Calu3 (cell line): Measurements from ENCODE around the gene GRIK4. TPM values are rescaled to one million over a fixed set of nuclear protein-coding genes. Genes with fewer than 3 reads are reported as not detected.

Experiments used
- BruUV-seq: library from RNA; stranded (reverse); fragments of 400-500 nt; replicated peaks from 2 replicates; lab custom pipeline; 2021; lab: Mats Ljungman, UMichigan
- CTCF ChIA-PET: fragments of 300-600 bp; sonication (Branson Sonifier 250); formaldehyde crosslinking; loops from one replicate; lab custom pipeline; 2022; ENCODE audit warnings: antibody characterized with exemption; lab: Charles Lee
- DNase-seq: peaks from one replicate; pipeline ENCODE4 v3.0.0; 2022
- H3K27ac Mint-ChIP-seq: one replicate; pipeline ENCODE4 v1.8.0; 2022; ENCODE audit warnings: mixed read lengths; ENCODE audit not compliant: unreplicated experiment
- H3K27me3 Mint-ChIP-seq: one replicate; pipeline ENCODE4 v1.8.0; 2022; ENCODE audit warnings: mixed read lengths; ENCODE audit not compliant: unreplicated experiment
- H3K36me3 Mint-ChIP-seq: one replicate; pipeline ENCODE4 v1.8.0; 2022; ENCODE audit warnings: mild to moderate bottlenecking, moderate library complexity, mixed read lengths; ENCODE audit not compliant: insufficient read depth, unreplicated experiment
- H3K4me1 Mint-ChIP-seq: one replicate; pipeline ENCODE4 v1.8.0; 2022; ENCODE audit warnings: mild to moderate bottlenecking, low read depth, mixed read lengths; ENCODE audit not compliant: unreplicated experiment
- H3K4me3 Mint-ChIP-seq: one replicate; pipeline ENCODE4 v1.8.0; 2022; ENCODE audit warnings: mild to moderate bottlenecking, low read depth, moderate library complexity, mixed read lengths; ENCODE audit not compliant: unreplicated experiment
- H3K9me3 Mint-ChIP-seq: one replicate; pipeline ENCODE4 v1.8.0; 2022; ENCODE audit warnings: low read depth, mixed read lengths; ENCODE audit not compliant: unreplicated experiment
- intact Hi-C: fragments of 100-400 bp; cut with micrococcal nuclease; formaldehyde crosslinking; loops from one replicate; pipeline ENCODE4 v1.10.0; 2022; ENCODE audit not compliant: unreplicated experiment
- total RNA-seq: library from RNA; stranded (reverse); gene quantifications from 2 replicates; pipeline ENCODE4 v1.2.3, GENCODE V29; 2022
- TF ChIP-seq, protein P1 (sequence below): fragments of 200-600 bp; IDR thresholded peaks from one replicate; pipeline ENCODE4 v1.8.0; 2022; ENCODE audit warnings: antibody characterized with exemption; ENCODE audit not compliant: unreplicated experiment

The GRIK4 gene
- total RNA-seq, 1 experiment from 2014 or later = not detected

DNA sequence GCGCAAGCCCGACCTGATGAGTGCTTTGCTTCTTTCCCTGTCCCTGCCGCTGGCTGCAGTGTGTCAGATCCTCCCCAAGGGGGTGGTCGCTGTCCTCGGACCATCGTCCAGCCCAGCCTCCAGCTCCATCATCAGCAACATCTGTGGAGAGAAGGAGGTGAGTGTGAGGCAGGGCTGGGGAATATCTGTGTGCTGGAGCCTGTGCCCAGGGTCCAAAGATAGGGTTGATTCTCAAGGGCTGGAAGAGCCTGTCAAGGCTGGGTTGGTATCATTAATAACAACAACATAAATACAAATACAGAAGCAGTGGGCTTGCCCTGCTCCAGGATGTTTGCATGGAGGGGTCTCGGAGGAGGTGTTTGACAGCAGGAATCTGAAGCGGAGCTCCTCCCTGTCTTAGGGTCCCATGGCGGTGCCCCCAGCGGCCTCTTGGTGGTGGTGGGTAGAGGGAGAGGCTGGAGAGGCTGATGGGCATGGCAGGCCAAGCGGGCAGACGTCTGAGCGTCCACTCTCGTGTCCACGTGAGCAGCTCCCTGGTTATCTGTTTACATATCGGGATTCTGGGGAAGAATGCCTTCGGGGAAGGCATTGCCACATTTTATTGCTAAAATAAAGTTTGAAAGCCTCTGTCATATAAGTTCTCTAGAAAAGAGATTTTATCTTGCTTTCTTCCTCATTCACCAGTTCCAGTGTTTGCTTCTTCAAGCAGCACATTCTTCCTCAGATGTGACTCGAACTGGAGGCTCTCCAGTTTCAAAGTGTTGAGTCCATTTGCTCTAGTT is 304.0 kb downstream of the GRIK4 start:
- no peak for DNase-seq
- CTCF ChIA-PET = no interaction called here
- TF ChIP-seq, protein P1, sequence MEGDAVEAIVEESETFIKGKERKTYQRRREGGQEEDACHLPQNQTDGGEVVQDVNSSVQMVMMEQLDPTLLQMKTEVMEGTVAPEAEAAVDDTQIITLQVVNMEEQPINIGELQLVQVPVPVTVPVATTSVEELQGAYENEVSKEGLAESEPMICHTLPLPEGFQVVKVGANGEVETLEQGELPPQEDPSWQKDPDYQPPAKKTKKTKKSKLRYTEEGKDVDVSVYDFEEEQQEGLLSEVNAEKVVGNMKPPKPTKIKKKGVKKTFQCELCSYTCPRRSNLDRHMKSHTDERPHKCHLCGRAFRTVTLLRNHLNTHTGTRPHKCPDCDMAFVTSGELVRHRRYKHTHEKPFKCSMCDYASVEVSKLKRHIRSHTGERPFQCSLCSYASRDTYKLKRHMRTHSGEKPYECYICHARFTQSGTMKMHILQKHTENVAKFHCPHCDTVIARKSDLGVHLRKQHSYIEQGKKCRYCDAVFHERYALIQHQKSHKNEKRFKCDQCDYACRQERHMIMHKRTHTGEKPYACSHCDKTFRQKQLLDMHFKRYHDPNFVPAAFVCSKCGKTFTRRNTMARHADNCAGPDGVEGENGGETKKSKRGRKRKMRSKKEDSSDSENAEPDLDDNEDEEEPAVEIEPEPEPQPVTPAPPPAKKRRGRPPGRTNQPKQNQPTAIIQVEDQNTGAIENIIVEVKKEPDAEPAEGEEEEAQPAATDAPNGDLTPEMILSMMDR = no peak
- Mint-ChIP-seq H3K4me1 (no peaks in the 10 kb centered on the region), H3K4me3 (no peak overlapping the region), H3K27me3 (peaks cover 92% of the 10 kb centered on the region), H3K9me3 (no peaks in the 10 kb centered on the region), H3K27ac (no peak overlapping the region), H3K36me3 (no peaks in the 10 kb centered on the region)
- intact Hi-C loops = no loop called here
- BruUV-seq = no TSS peak

GRCh38 chr11:120816176-120816575 is 304.6 kb downstream of the GRIK4 start:
- Mint-ChIP-seq H3K27me3 (peaks cover 99% of the 10 kb centered on the region), H3K4me1 (no peaks in the 10 kb centered on the region), H3K9me3 (no peaks in the 10 kb centered on the region), H3K4me3 (no peak overlapping the region), H3K27ac (no peak overlapping the region), H3K36me3 (no peaks in the 10 kb centered on the region)
- intact Hi-C loops = no loop called here
- CTCF ChIA-PET = no interaction called here
- BruUV-seq = no TSS peak
- DNase-seq = no peak
- TF ChIP-seq, protein P1 = no peak

GRCh38 chr11:120816711-120817110 is 305.2 kb downstream of the GRIK4 start:
- Mint-ChIP-seq H3K36me3 (no peaks in the 10 kb centered on the region), H3K4me3 (no peak overlapping the region), H3K27me3 (peaks cover 100% of the 10 kb centered on the region), H3K27ac (no peak overlapping the region), H3K9me3 (no peaks in the 10 kb centered on the region), H3K4me1 (no peaks in the 10 kb centered on the region)
- intact Hi-C loops = no loop called here
- CTCF ChIA-PET = no interaction called here
- TF ChIP-seq, protein P1 = no peak
- no TSS peak for BruUV-seq
- DNase-seq = no peak

GRCh38 chr11:120817158-120817557 is 305.6 kb downstream of the GRIK4 start:
- BruUV-seq = no TSS peak
- Mint-ChIP-seq H3K9me3 (no peaks in the 10 kb centered on the region), H3K36me3 (no peaks in the 10 kb centered on the region), H3K27me3 (peaks cover 97% of the 10 kb centered on the region), H3K4me1 (no peaks in the 10 kb centered on the region), H3K4me3 (no peak overlapping the region), H3K27ac (no peak overlapping the region)
- intact Hi-C loops = no loop called here
- TF ChIP-seq, protein P1 = no peak
- CTCF ChIA-PET = no interaction called here
- no peak for DNase-seq
